PC-9 (cell line): ENCODE data around the gene KIF3C.

Experiments
- EZH2 ChIP-seq: fragments of 200-600 bp; sonication (generic); IDR thresholded peaks from 2 replicates; pipeline ENCODE4 v1.8.0; 2017; ENCODE audit warnings: antibody characterized with exemption, low read depth
- TF ChIP-seq, protein P1 (sequence below): fragments of 200-600 bp; sonication (generic); conservative IDR thresholded peaks from 2 replicates; pipeline ENCODE4 v1.6.1; 2017; ENCODE audit warnings: mixed run types, antibody characterized with exemption, mild to moderate bottlenecking, moderate library complexity

DNA sequence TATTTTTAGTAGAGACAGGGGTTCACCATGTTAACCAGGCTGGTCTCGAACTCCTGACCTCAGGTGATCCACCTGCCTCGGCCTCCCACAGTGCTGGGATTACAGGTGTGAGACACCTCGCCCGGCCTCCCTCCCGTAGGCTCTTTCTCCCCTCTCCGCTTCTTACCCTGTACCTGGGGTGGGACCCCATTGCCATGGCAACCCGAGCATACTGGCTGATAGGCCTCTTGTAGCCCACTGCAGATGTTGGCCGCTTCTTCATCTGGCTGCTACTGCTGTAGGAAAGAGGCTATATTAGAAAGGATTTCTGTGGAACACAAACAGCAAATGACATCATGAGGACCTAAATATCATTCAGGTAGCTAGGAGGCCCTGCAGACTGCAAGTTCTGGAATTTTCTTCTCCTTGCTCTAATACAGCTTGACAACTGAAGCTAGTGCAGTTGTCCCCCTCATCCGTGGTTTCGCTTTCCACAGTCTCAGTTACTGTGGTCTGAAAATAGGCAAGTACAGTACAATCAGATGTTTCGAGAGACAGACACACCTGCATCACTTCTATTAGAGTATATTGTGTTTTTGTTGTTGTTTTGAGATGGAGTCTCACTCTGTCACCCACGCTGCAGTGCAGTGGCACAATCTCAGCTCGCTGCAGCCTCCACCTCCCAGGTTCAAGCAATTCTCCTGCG, 52.4 kb downstream of the KIF3C start:
- TF ChIP-seq, protein P1, sequence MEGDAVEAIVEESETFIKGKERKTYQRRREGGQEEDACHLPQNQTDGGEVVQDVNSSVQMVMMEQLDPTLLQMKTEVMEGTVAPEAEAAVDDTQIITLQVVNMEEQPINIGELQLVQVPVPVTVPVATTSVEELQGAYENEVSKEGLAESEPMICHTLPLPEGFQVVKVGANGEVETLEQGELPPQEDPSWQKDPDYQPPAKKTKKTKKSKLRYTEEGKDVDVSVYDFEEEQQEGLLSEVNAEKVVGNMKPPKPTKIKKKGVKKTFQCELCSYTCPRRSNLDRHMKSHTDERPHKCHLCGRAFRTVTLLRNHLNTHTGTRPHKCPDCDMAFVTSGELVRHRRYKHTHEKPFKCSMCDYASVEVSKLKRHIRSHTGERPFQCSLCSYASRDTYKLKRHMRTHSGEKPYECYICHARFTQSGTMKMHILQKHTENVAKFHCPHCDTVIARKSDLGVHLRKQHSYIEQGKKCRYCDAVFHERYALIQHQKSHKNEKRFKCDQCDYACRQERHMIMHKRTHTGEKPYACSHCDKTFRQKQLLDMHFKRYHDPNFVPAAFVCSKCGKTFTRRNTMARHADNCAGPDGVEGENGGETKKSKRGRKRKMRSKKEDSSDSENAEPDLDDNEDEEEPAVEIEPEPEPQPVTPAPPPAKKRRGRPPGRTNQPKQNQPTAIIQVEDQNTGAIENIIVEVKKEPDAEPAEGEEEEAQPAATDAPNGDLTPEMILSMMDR: no peak
- no peak for TF ChIP-seq EZH2
